Suppressor macrophage (primary cell): ENCODE results near the gene FGF18.

Source experiments
- DNase-seq, 4 experiments: peaks; one replicate each; pipeline ENCODE4 v3.0.0-alpha.2; 2020 to 2022

The FGF18 gene

GRCh38 chr5:171498166-171498565 is 78.7 kb downstream of the FGF18 start:
- DNase-seq, result no peak

GRCh38 chr5:171499611-171500010 is 80.2 kb downstream of the FGF18 start:
- no peak for DNase-seq

GRCh38 chr5:171505473-171506043 is 86.1 kb downstream of the FGF18 start:
- no peak for DNase-seq

- DNase-seq, result no peak
Observed at GRCh38 chr5:171506951-171507350, 87.5 kb downstream of the FGF18 start.
